GM12864 (cell line): ENCODE results near the gene PHACTR1.

ENCODE experiments used
- DNase-seq: peaks from one replicate; pipeline ENCODE4 v3.0.0-alpha.2; 2011; ENCODE audit warnings: low read depth
- H3K4me3 ChIP-seq: 2 replicates; pipeline ENCODE4 v1.5.1; 2011; ENCODE audit warnings: mild to moderate bottlenecking, low read depth, low read length, control low read depth
- CTCF ChIP-seq: IDR thresholded peaks from 2 replicates; pipeline ENCODE4 v1.5.1; 2011; ENCODE audit warnings: low read depth, mild to moderate bottlenecking, moderate library complexity, low read length, control low read depth, inconsistent platforms; ENCODE audit errors: missing control alignments

The PHACTR1 gene

GRCh38 chr6:12716298-12716916, at the start of gene PHACTR1:
Gene PHACTR1 (plus strand): TSS chr6:12716767.
- DNase-seq = no peak
- no peak within 1 kb of the TSS for H3K4me3 ChIP-seq
- no peak for TF ChIP-seq CTCF

DNA sequence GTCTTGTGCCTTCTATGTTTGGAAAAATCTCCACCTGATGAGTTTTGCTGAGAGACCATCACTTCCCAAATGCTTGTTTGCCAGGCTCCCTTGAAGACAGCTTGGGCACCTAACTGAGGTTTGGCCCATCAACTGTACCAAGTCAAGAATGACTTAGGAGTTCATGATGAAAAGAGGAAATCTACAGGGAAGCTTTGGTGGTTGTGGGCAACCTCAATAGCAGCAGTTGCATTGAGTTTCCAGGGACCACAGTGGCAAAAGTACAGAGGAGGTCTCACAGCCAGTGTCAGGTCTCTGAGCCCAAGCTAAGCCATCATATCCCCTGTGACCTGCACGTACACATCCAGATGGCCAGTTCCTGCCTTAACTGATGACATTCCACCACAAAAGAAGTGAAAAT, 49.7 kb upstream of the PHACTR1 start:
- no peak for TF ChIP-seq CTCF
- H3K4me3 ChIP-seq = no peak overlapping the region
- DNase-seq = no peak

- no peak overlapping the region for H3K4me3 ChIP-seq
- no peak for DNase-seq
- TF ChIP-seq CTCF = no peak
Observed at GRCh38 chr6:12675931-12676330, 40.6 kb upstream of the PHACTR1 start.

GRCh38 chr6:12679341-12679740, 37.2 kb upstream of the PHACTR1 start:
- H3K4me3 ChIP-seq = no peak overlapping the region
- no peak for DNase-seq
- TF ChIP-seq CTCF = no peak

DNA sequence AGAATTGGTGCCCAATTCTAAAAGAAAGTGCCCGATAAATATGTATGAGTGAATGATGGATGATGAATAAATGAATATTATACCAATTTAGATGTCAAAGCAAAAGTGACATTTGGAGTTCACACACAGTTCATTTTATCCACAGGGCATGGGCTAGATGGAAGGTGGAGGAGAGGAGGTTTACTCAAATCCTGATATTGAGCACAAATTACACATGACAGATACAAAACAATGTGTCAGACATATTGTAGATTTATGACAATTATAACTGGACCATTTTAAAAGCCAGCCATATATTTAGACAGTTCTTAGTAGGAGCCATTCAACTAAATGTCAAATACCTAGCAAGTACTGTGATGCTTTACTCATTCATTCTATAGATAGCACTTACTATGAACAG, 23.4 kb upstream of the PHACTR1 start:
- DNase-seq = no peak
- TF ChIP-seq CTCF = no peak
- no peak overlapping the region for H3K4me3 ChIP-seq

- DNase-seq = no peak
- TF ChIP-seq CTCF = no peak
- H3K4me3 ChIP-seq = no peak overlapping the region
Observed at GRCh38 chr6:12698298-12698697, 18.3 kb upstream of the PHACTR1 start.

GRCh38 chr6:12704946-12705345, 11.6 kb upstream of the PHACTR1 start:
- no peak for DNase-seq
- TF ChIP-seq CTCF = no peak
- H3K4me3 ChIP-seq = no peak overlapping the region
